Kidney (tissue), 14 donors: ENCODE data around the gene VASP. TPM values are rescaled to one million over a fixed set of nuclear protein-coding genes. Genes with fewer than 3 reads are reported as not detected.

ENCODE experiments used
- DNase-seq, 5 donors: peaks; one replicate each; pipeline ENCODE4 v3.0.0-alpha.2; 2013 to 2020
- FAIRE-seq: peaks from 2 replicates; lab custom pipeline; 2012; peaks lifted over from hg19 to GRCh38; lab: Jason Lieb, UNC
- H3K27ac ChIP-seq, 2 donors: one replicate each; pipeline ENCODE4 v1.7.0; 2013; ENCODE audit warnings: low read depth in 2 of 2, low read length in 2 of 2, inconsistent platforms in 1 of 2
- H3K27me3 ChIP-seq: one replicate; pipeline ENCODE4 v1.7.1; 2013; ENCODE audit warnings: low read length, inconsistent platforms; ENCODE audit not compliant: control insufficient read depth, insufficient read depth
- H3K36me3 ChIP-seq, 3 donors: one replicate each; pipeline versions ENCODE4 v1.7.0 to v1.7.1; 2013; ENCODE audit warnings: low read length in 3 of 3, control low read depth in 1 of 3, inconsistent platforms in 1 of 3; ENCODE audit not compliant: insufficient read depth in 3 of 3, control insufficient read depth in 2 of 3
- H3K4me1 ChIP-seq, 3 donors: one replicate each; pipeline versions ENCODE4 v1.7.0 to v1.7.1; 2013; ENCODE audit warnings: low read length in 3 of 3, inconsistent platforms in 1 of 3, low read depth in 1 of 3; ENCODE audit not compliant: control insufficient read depth in 2 of 3, insufficient read depth in 2 of 3
- H3K4me3 ChIP-seq, 3 donors: one replicate each; pipeline versions ENCODE4 v1.7.0 to v1.8.1; 2013; ENCODE audit warnings: low read length in 3 of 3, control low read depth in 1 of 3, inconsistent platforms in 1 of 3
- H3K9ac ChIP-seq, 3 donors: one replicate each; pipeline versions ENCODE4 v1.7.0 to v1.7.1; 2013; ENCODE audit warnings: low read length in 3 of 3, control low read depth in 1 of 3, inconsistent platforms in 1 of 3
- H3K9me3 ChIP-seq, 3 donors: one replicate each; pipeline versions ENCODE4 v1.7.0 to v1.7.1; 2013; ENCODE audit warnings: low read length in 3 of 3, control low read depth in 1 of 3, inconsistent platforms in 1 of 3; ENCODE audit not compliant: control insufficient read depth in 2 of 3, insufficient read depth in 1 of 3
- intact Hi-C: fragments of 100-400 bp; cut with DNase I; formaldehyde crosslinking; loops from one replicate; pipeline ENCODE4 v1.11.1; 2022
- polyA plus RNA-seq: library from polyadenylated mRNA; stranded (reverse); fragments of 350-450 nt; fragmentation: Illumina TruSeq; extraction: RNeasy Lipid Tissue Mini Kit (QIAGEN cat#74804); gene quantifications from one replicate; pipeline ENCODE4 v1.2.3, GENCODE V29; 2014; ENCODE audit warnings: low read depth, low replicate concordance; ENCODE audit not compliant: insufficient read depth
- total RNA-seq: library from RNA; stranded (reverse); fragmentation: NEBNext Ultra II Directional; extraction: Animal tissue kit (Norgen Biotek cat#: 25700); gene quantifications from one replicate; pipeline ENCODE4 v1.2.1, GENCODE V29; 2021
- TF ChIP-seq, protein P1 (sequence below): IDR thresholded peaks from 3 replicates; pipeline ENCODE4 v1.5.1; 2012; ENCODE audit warnings: mild to moderate bottlenecking, moderate library complexity, borderline replicate concordance; ENCODE audit not compliant: insufficient read depth; ENCODE audit errors: extremely low read depth
- donor health status: control.
- donor health status: control.
- donor health status: control.
- donor health status: control.
- donor health status: control.
- donor health status: DM: yes; HTN: yes; CAD: no.
- donor health status: Normal renal cell carcinoma (clear cell type).

VASP gene
- total and polyA plus RNA-seq, 2 donors from 2014 or later, result 36.3 to 105 TPM

- Histone ChIP-seq H3K36me3 (no peaks in the 10 kb centered on the region), H3K27ac (no peak overlapping the region), H3K9ac (no peak overlapping the region), H3K9me3 (no peaks in the 10 kb centered on the region), H3K4me1 (peaks cover 0 to 10% (median 6%) of the 10 kb centered on the region in 3 donors), H3K4me3 (no peak overlapping the region), H3K27me3 (no peaks in the 10 kb centered on the region)
- FAIRE-seq (no peak), DNase-seq (peak in 1 of 5 donors; percentile 37)
- TF ChIP-seq, protein P1, sequence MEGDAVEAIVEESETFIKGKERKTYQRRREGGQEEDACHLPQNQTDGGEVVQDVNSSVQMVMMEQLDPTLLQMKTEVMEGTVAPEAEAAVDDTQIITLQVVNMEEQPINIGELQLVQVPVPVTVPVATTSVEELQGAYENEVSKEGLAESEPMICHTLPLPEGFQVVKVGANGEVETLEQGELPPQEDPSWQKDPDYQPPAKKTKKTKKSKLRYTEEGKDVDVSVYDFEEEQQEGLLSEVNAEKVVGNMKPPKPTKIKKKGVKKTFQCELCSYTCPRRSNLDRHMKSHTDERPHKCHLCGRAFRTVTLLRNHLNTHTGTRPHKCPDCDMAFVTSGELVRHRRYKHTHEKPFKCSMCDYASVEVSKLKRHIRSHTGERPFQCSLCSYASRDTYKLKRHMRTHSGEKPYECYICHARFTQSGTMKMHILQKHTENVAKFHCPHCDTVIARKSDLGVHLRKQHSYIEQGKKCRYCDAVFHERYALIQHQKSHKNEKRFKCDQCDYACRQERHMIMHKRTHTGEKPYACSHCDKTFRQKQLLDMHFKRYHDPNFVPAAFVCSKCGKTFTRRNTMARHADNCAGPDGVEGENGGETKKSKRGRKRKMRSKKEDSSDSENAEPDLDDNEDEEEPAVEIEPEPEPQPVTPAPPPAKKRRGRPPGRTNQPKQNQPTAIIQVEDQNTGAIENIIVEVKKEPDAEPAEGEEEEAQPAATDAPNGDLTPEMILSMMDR, result peak; percentile 67
- intact Hi-C loops, result no loop called here
Measured at GRCh38 chr19:45569619-45570421, 62.5 kb downstream of the VASP start.

GRCh38 chr19:45571457-45572220 is 64.4 kb downstream of the VASP start:
- no peak overlapping the region for H3K9ac ChIP-seq
- no peaks in the 10 kb centered on the region for H3K9me3 ChIP-seq
- peaks cover under 1 to 13% (median 10%) of the 10 kb centered on the region in 3 donors for H3K4me1 ChIP-seq
- TF ChIP-seq, protein P1, result no peak
- DNase-seq (no peak), FAIRE-seq (no peak)
- no peak overlapping the region for H3K27ac ChIP-seq
- intact Hi-C loops, result no loop called here
- H3K4me3 ChIP-seq, result no peak overlapping the region
- H3K36me3 ChIP-seq, result no peaks in the 10 kb centered on the region
- no peaks in the 10 kb centered on the region for H3K27me3 ChIP-seq

- peaks cover 4 to 30% (median 24%) of the 10 kb centered on the region in 3 donors for H3K4me1 ChIP-seq
- peak overlapping the region in 1 of 2 donors; percentile 22 for H3K27ac ChIP-seq
- DNase-seq, result no peak
- H3K9me3 ChIP-seq, result no peaks in the 10 kb centered on the region
- H3K36me3 ChIP-seq, result no peaks in the 10 kb centered on the region
- TF ChIP-seq, protein P1, result no peak
- intact Hi-C loops, result no loop called here
- H3K9ac ChIP-seq, result no peak overlapping the region
- no peak overlapping the region for H3K4me3 ChIP-seq
- H3K27me3 ChIP-seq, result no peaks in the 10 kb centered on the region
- no peak for FAIRE-seq
Measured at GRCh38 chr19:45574526-45574925, 67.2 kb downstream of the VASP start.
